Prostate gland (tissue), 2 donors: Measurements from ENCODE around the gene POLDIP3.

Source experiments
- POLR2A ChIP-seq: fragments of 450-650 bp; IDR thresholded peaks from one replicate; pipeline ENCODE4 v1.6.1; 2016; ENCODE audit warnings: antibody characterized with exemption, mild to moderate bottlenecking
- POLR2AphosphoS5 ChIP-seq: sonication (generic); formaldehyde crosslinking; IDR thresholded peaks from one replicate; pipeline ENCODE4 v1.6.1; 2017; ENCODE audit warnings: antibody characterized with exemption
- TF ChIP-seq, protein P1 (sequence below), 4 experiments: fragments of 200-600 bp in 2 of 4; fragments of 450-650 bp in 2 of 4; sonication (generic) in 2 of 4; IDR thresholded peaks; 1 replicate in 3 of 4; 2 replicates in 1 of 4; pipeline ENCODE4 v1.5.1; 2016 to 2019; ENCODE audit warnings: antibody characterized with exemption in 4 of 4, mild to moderate bottlenecking in 2 of 4, moderate library complexity in 2 of 4

DNA sequence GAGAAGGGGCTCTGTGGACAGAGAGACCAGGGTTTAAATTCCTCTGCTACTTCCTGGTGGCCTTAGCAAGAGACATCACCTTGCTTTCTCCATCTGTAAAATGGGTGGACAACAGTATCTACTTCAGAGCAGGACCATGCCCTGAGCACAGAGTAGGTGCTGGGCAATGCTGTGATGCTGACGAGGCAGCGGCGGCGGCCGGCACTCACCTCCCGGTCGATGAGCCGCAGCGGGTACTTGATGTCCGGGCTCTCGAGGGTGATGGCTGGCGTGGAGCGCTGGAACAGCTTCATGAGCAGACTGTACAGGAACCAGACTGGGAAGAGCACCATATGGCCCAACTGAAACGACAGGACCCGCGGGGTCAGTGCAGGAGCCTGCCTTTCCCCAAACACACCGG, 21.8 kb upstream of the POLDIP3 start:
- TF ChIP-seq POLR2AphosphoS5 (no peak), POLR2A (no peak)
- TF ChIP-seq, protein P1, sequence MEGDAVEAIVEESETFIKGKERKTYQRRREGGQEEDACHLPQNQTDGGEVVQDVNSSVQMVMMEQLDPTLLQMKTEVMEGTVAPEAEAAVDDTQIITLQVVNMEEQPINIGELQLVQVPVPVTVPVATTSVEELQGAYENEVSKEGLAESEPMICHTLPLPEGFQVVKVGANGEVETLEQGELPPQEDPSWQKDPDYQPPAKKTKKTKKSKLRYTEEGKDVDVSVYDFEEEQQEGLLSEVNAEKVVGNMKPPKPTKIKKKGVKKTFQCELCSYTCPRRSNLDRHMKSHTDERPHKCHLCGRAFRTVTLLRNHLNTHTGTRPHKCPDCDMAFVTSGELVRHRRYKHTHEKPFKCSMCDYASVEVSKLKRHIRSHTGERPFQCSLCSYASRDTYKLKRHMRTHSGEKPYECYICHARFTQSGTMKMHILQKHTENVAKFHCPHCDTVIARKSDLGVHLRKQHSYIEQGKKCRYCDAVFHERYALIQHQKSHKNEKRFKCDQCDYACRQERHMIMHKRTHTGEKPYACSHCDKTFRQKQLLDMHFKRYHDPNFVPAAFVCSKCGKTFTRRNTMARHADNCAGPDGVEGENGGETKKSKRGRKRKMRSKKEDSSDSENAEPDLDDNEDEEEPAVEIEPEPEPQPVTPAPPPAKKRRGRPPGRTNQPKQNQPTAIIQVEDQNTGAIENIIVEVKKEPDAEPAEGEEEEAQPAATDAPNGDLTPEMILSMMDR (IDR thresholded peaks at IDR 0.05) = no peak
